ENCODE measurements around the gene MATR3.

The MATR3 gene

GRCh38 chr5:139293507-139294373 is at the start of gene MATR3:
Gene MATR3, plus strand, starts transcription at chr5:139293740. Its CDS starts 13,676 bp downstream, at chr5:139307416.
- Histone ChIP-seq H3K9me3 (ENCODE audit: control insufficient read depth in 5 of 5, low read length in 5 of 5) (no peaks in the 10 kb centered on the region), H3K4me1 (ENCODE audit: control insufficient read depth in 5 of 5, insufficient read depth in 5 of 5, low read length in 5 of 5) (peaks cover 3 to 45% (median 42%) of the 10 kb centered on the region in 5 donors), H3K4me3 (ENCODE audit: low read depth in 1 of 5, low read length in 5 of 5) (peak within 1 kb of the TSS; percentile 84 to 99 (median 97)), H3K27me3 (ENCODE audit: control insufficient read depth in 5 of 5, insufficient read depth in 4 of 5, low read length in 5 of 5) (no peaks in the 10 kb centered on the region), H3K36me3 (ENCODE audit: control insufficient read depth in 5 of 5, insufficient read depth in 5 of 5, low read length in 5 of 5) (no peaks in the 10 kb centered on the region), H3K9ac (ENCODE audit: low read length in 5 of 5) (peak within 1 kb of the TSS; percentile 77 to 98 (median 92)), H3K27ac (ENCODE audit: low read depth, low read length) (peak within 1 kb of the TSS; percentile 99)

DNA sequence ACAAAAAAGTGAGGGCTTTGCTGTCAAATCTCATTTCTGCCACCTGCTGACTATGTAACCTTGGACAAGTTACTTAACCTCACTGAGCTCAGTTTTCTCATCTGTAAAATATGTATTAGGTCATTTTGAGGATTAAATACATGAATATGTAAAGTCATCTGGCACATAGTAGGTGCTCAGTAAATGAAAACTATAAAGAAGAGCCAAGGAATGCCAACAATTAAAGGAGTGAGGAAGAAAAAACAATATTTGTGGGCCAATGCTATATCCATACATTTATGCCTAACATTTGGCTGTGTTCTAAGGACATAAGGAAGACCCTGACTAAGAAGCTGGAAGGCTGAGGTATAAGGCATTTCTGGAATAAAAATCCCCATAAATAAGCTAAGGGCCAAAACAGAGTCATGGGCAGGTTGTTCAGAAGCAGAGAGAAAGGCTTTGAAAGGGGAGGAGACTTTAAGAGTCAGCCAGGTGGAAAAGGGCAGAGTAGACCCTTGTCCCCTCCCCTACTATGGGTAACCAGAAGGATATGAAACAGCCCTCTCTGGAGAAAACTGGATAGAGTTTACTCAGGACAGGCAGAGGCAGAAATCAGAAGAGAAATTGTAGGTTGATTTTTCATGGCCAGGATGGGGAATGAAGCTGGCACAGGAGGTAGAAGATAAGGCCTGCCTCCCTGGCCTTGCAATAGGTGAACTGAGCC is 47.8 kb upstream of the MATR3 start:
- Histone ChIP-seq H3K27ac (ENCODE audit: low read depth, low read length) (no peak overlapping the region), H3K9me3 (ENCODE audit: control insufficient read depth in 5 of 5, low read length in 5 of 5) (no peaks in the 10 kb centered on the region), H3K36me3 (ENCODE audit: control insufficient read depth in 5 of 5, insufficient read depth in 5 of 5, low read length in 5 of 5) (no peaks in the 10 kb centered on the region), H3K4me3 (ENCODE audit: low read depth in 1 of 5, low read length in 5 of 5) (no peak overlapping the region), H3K27me3 (ENCODE audit: control insufficient read depth in 5 of 5, insufficient read depth in 4 of 5, low read length in 5 of 5) (no peaks in the 10 kb centered on the region), H3K4me1 (ENCODE audit: control insufficient read depth in 5 of 5, insufficient read depth in 5 of 5, low read length in 5 of 5) (peaks cover 0 to 5% (median 0%) of the 10 kb centered on the region in 5 donors), H3K9ac (ENCODE audit: low read length in 5 of 5) (no peak overlapping the region)

- H3K4me1 ChIP-seq (ENCODE audit: control insufficient read depth in 5 of 5, insufficient read depth in 5 of 5, low read length in 5 of 5) = peaks cover 0 to 5% (median 0%) of the 10 kb centered on the region in 5 donors
- no peak overlapping the region for H3K9ac ChIP-seq (ENCODE audit: low read length in 5 of 5)
- no peaks in the 10 kb centered on the region for H3K36me3 ChIP-seq (ENCODE audit: control insufficient read depth in 5 of 5, insufficient read depth in 5 of 5, low read length in 5 of 5)
- no peaks in the 10 kb centered on the region for H3K9me3 ChIP-seq (ENCODE audit: control insufficient read depth in 5 of 5, low read length in 5 of 5)
- H3K4me3 ChIP-seq (ENCODE audit: low read depth in 1 of 5, low read length in 5 of 5) = no peak overlapping the region
- H3K27me3 ChIP-seq (ENCODE audit: control insufficient read depth in 5 of 5, insufficient read depth in 4 of 5, low read length in 5 of 5) = no peaks in the 10 kb centered on the region
- no peak overlapping the region for H3K27ac ChIP-seq (ENCODE audit: low read depth, low read length)
Measured at GRCh38 chr5:139246394-139246793, 47.1 kb upstream of the MATR3 start.

- Histone ChIP-seq H3K9ac (ENCODE audit: low read length in 5 of 5) (no peak overlapping the region), H3K4me1 (ENCODE audit: control insufficient read depth in 5 of 5, insufficient read depth in 5 of 5, low read length in 5 of 5) (peaks cover 0 to 5% (median 0%) of the 10 kb centered on the region in 5 donors), H3K36me3 (ENCODE audit: control insufficient read depth in 5 of 5, insufficient read depth in 5 of 5, low read length in 5 of 5) (no peaks in the 10 kb centered on the region), H3K9me3 (ENCODE audit: control insufficient read depth in 5 of 5, low read length in 5 of 5) (no peaks in the 10 kb centered on the region), H3K27me3 (ENCODE audit: control insufficient read depth in 5 of 5, insufficient read depth in 4 of 5, low read length in 5 of 5) (no peaks in the 10 kb centered on the region), H3K4me3 (ENCODE audit: low read depth in 1 of 5, low read length in 5 of 5) (no peak overlapping the region), H3K27ac (ENCODE audit: low read depth, low read length) (no peak overlapping the region)
Measured at GRCh38 chr5:139248826-139249453, 44.6 kb upstream of the MATR3 start.

GRCh38 chr5:139251281-139251687 is 42.3 kb upstream of the MATR3 start:
- H3K4me1 ChIP-seq (ENCODE audit: control insufficient read depth in 5 of 5, insufficient read depth in 5 of 5, low read length in 5 of 5) = peaks cover 0 to 2% (median 0%) of the 10 kb centered on the region in 5 donors
- no peak overlapping the region for H3K4me3 ChIP-seq (ENCODE audit: low read depth in 1 of 5, low read length in 5 of 5)
- H3K9me3 ChIP-seq (ENCODE audit: control insufficient read depth in 5 of 5, low read length in 5 of 5) = no peaks in the 10 kb centered on the region
- H3K27ac ChIP-seq (ENCODE audit: low read depth, low read length) = no peak overlapping the region
- H3K36me3 ChIP-seq (ENCODE audit: control insufficient read depth in 5 of 5, insufficient read depth in 5 of 5, low read length in 5 of 5) = no peaks in the 10 kb centered on the region
- no peak overlapping the region for H3K9ac ChIP-seq (ENCODE audit: low read length in 5 of 5)
- no peaks in the 10 kb centered on the region for H3K27me3 ChIP-seq (ENCODE audit: control insufficient read depth in 5 of 5, insufficient read depth in 4 of 5, low read length in 5 of 5)

DNA sequence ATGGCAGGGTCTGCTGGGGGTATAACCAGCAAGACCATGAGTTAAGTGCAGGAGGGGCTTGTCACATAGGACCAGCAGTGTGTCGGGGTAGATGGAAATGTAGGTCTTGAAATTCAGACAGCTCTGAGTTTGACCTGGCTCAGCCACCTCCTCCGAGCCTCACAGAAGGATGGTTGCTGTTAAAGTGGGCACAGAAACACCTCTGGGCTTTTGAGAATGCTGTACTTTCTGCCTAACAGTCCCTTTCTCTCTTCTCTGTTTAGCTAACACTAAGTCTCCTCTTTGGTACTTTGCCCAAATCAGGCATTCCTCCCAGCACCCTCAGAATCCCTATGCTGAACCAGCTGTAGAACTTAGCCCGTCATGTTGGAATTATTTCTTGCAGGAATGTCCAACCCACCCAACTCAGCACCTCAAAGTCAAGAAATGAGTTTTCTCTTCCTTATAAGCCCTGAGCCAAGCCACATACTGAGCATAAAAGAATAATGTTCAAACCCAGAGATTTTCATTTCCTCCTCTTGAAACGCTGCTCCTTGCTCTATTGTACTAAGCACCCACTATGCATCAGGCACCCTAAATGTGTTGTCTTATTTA is 41.7 kb upstream of the MATR3 start:
- Histone ChIP-seq H3K9me3 (ENCODE audit: control insufficient read depth in 5 of 5, low read length in 5 of 5) (no peaks in the 10 kb centered on the region), H3K4me1 (ENCODE audit: control insufficient read depth in 5 of 5, insufficient read depth in 5 of 5, low read length in 5 of 5) (no peaks in the 10 kb centered on the region), H3K4me3 (ENCODE audit: low read depth in 1 of 5, low read length in 5 of 5) (no peak overlapping the region), H3K27ac (ENCODE audit: low read depth, low read length) (no peak overlapping the region), H3K9ac (ENCODE audit: low read length in 5 of 5) (no peak overlapping the region), H3K27me3 (ENCODE audit: control insufficient read depth in 5 of 5, insufficient read depth in 4 of 5, low read length in 5 of 5) (no peaks in the 10 kb centered on the region), H3K36me3 (ENCODE audit: control insufficient read depth in 5 of 5, insufficient read depth in 5 of 5, low read length in 5 of 5) (no peaks in the 10 kb centered on the region)

DNA sequence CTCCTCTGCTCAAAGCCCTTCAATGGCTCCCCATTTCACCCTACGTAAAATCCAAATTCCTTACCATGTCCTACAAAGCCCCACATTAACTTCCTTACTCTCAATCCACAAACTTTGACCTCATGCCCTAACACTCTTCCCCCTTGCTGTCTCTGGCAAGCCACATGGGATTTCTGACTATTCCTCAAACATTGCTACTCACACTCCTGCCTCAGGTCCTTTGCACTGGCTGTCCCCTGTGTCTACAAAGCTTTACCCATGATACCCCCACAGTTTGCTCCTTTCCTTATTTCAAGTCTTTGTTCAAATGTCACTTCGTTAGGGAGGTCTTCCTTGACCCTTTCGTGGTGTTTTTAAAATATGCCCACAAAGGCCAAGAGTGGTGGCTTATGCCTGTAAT is 40.4 kb upstream of the MATR3 start:
- Histone ChIP-seq H3K27me3 (ENCODE audit: control insufficient read depth in 5 of 5, insufficient read depth in 4 of 5, low read length in 5 of 5) (no peaks in the 10 kb centered on the region), H3K4me1 (ENCODE audit: control insufficient read depth in 5 of 5, insufficient read depth in 5 of 5, low read length in 5 of 5) (no peaks in the 10 kb centered on the region), H3K4me3 (ENCODE audit: low read depth in 1 of 5, low read length in 5 of 5) (no peak overlapping the region), H3K27ac (ENCODE audit: low read depth, low read length) (no peak overlapping the region), H3K9ac (ENCODE audit: low read length in 5 of 5) (no peak overlapping the region), H3K36me3 (ENCODE audit: control insufficient read depth in 5 of 5, insufficient read depth in 5 of 5, low read length in 5 of 5) (no peaks in the 10 kb centered on the region), H3K9me3 (ENCODE audit: control insufficient read depth in 5 of 5, low read length in 5 of 5) (no peaks in the 10 kb centered on the region)

DNA sequence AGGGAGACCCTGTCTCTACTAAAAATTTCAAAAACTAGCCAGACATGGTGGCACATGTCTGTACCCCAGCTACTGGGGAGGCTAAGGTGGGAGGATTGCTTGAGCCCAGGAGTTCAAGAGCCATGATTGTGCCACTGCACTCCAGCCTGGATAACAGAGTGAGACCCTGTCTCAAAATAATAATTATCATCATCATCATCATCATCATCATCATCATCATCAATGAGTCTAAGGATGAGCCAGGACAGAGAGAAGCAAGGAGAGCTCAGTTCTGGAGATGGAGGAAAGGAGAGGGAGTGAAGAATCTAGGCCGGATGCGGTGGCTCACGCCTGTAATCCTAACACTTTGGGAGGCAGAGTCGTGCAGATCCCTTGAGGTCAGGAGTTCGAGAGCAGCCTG is 36.7 kb upstream of the MATR3 start:
- no peak overlapping the region for H3K27ac ChIP-seq (ENCODE audit: low read depth, low read length)
- H3K4me1 ChIP-seq (ENCODE audit: control insufficient read depth in 5 of 5, insufficient read depth in 5 of 5, low read length in 5 of 5) = peaks cover 0 to 4% (median 3%) of the 10 kb centered on the region in 5 donors

DNA sequence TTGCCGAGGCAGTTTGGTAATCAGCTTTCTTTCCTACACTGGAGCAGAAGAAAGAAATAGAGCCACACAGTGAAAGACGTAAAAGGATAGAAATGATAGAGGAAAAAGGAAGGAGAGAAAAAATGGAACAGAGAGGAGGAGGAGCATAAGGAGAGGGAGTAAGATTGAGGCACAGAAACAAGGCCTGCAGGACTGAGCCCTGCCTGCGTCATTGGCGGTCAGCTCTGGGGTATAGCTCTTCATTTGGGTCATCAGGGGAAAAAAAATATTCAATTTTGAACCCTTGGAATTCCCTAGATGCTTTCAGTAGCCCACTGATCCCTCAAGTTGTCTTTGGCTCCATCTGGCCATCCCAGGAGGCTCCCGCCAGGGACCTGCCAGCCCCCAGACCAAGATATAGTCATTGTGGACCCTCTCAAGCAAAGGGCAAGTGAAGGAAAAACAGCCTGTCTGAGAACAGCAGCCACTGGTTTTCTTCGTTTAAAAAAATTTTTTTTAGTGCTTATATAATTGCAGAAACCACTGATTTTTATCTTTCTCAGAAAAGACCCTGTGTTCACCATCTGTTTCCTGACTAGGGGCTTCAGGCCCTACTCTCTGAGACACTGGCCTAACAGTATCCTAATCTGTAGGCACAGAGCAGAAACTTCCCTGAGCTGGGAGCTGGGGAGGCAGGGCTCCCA is 31.3 kb upstream of the MATR3 start:
- H3K27me3 ChIP-seq (ENCODE audit: control insufficient read depth in 5 of 5, insufficient read depth in 4 of 5, low read length in 5 of 5) = no peaks in the 10 kb centered on the region
- peaks cover 3 to 15% (median 12%) of the 10 kb centered on the region in 5 donors for H3K4me1 ChIP-seq (ENCODE audit: control insufficient read depth in 5 of 5, insufficient read depth in 5 of 5, low read length in 5 of 5)
- H3K27ac ChIP-seq (ENCODE audit: low read depth, low read length) = no peak overlapping the region
- peak overlapping the region in 2 of 5 donors; percentile 42 to 47 for H3K9ac ChIP-seq (ENCODE audit: low read length in 5 of 5)
- no peaks in the 10 kb centered on the region for H3K36me3 ChIP-seq (ENCODE audit: control insufficient read depth in 5 of 5, insufficient read depth in 5 of 5, low read length in 5 of 5)
- H3K9me3 ChIP-seq (ENCODE audit: control insufficient read depth in 5 of 5, low read length in 5 of 5) = no peaks in the 10 kb centered on the region
- H3K4me3 ChIP-seq (ENCODE audit: low read depth in 1 of 5, low read length in 5 of 5) = no peak overlapping the region

More for the DNA sequence above, 36.7 kb upstream of the MATR3 start:
- H3K27me3 ChIP-seq (ENCODE audit: control insufficient read depth in 5 of 5, insufficient read depth in 4 of 5, low read length in 5 of 5) = no peaks in the 10 kb centered on the region
- no peak overlapping the region for H3K9ac ChIP-seq (ENCODE audit: low read length in 5 of 5)
- no peak overlapping the region for H3K4me3 ChIP-seq (ENCODE audit: low read depth in 1 of 5, low read length in 5 of 5)
- no peaks in the 10 kb centered on the region for H3K9me3 ChIP-seq (ENCODE audit: control insufficient read depth in 5 of 5, low read length in 5 of 5)
- H3K36me3 ChIP-seq (ENCODE audit: control insufficient read depth in 5 of 5, insufficient read depth in 5 of 5, low read length in 5 of 5) = no peaks in the 10 kb centered on the region

All from subcutaneous abdominal adipose tissue (tissue), 5 donors.